Natural killer cell (primary cell): ENCODE results near the gene HRH4. TPM values are rescaled to one million over a fixed set of nuclear protein-coding genes. Genes with fewer than 3 reads are reported as not detected.

ENCODE experiments used
- ATAC-seq, 3 donors: fragments of 150-1000 bp in 2 of 3; fragments of 200-7000 bp in 1 of 3; cut with Tn5 transposase; 1 replicate in 1 of 3; 2 replicates in 2 of 3; pipeline ENCODE4 v1.10.0; 2021; ENCODE audit warnings: mild to moderate bottlenecking in 2 of 3, moderate library complexity in 2 of 3
- DNase-seq, 2 donors: peaks; one replicate each; pipeline versions ENCODE4 v3.0.0 to v3.0.0-alpha.2; 2013 to 2021; ENCODE audit warnings: mixed read lengths in 1 of 2
- H3K27ac ChIP-seq: one replicate; pipeline ENCODE4 v1.5.1; 2013; ENCODE audit warnings: mild to moderate bottlenecking, low read length
- H3K27me3 ChIP-seq: one replicate; pipeline ENCODE4 v1.6.1; 2013; ENCODE audit warnings: low read length; ENCODE audit not compliant: control insufficient read depth, insufficient read depth
- H3K36me3 ChIP-seq: one replicate; pipeline ENCODE4 v1.6.1; 2013; ENCODE audit warnings: low read length; ENCODE audit not compliant: control insufficient read depth, insufficient read depth
- H3K4me1 ChIP-seq: one replicate; pipeline ENCODE4 v1.6.1; 2013; ENCODE audit warnings: low read length; ENCODE audit not compliant: control insufficient read depth, insufficient read depth
- H3K4me3 ChIP-seq: one replicate; pipeline ENCODE4 v1.5.1; 2013; ENCODE audit warnings: low read length
- H3K9me3 ChIP-seq: one replicate; pipeline ENCODE4 v1.6.1; 2013; ENCODE audit warnings: low read length; ENCODE audit not compliant: control insufficient read depth, insufficient read depth
- H3K27ac Mint-ChIP-seq, 2 donors: one replicate each; pipeline ENCODE4 v1.8.0; 2022; ENCODE audit warnings: mild to moderate bottlenecking in 2 of 2, mixed read lengths in 2 of 2, moderate library complexity in 1 of 2
- H3K27me3 Mint-ChIP-seq, 2 donors: one replicate each; pipeline ENCODE4 v1.8.0; 2022; ENCODE audit warnings: low read depth in 2 of 2, mixed read lengths in 2 of 2
- H3K36me3 Mint-ChIP-seq: one replicate; pipeline ENCODE4 v1.8.0; 2022; ENCODE audit warnings: mixed read lengths
- H3K4me1 Mint-ChIP-seq, 2 donors: one replicate each; pipeline ENCODE4 v1.8.0; 2022; ENCODE audit warnings: mixed read lengths in 2 of 2
- H3K4me3 Mint-ChIP-seq: one replicate; pipeline ENCODE4 v1.8.0; 2022; ENCODE audit warnings: mild to moderate bottlenecking, moderate library complexity, mixed read lengths
- H3K9me3 Mint-ChIP-seq, 2 donors: one replicate each; pipeline ENCODE4 v1.8.0; 2022; ENCODE audit warnings: mixed read lengths in 2 of 2
- WGBS: methylation state at CpG from one replicate; pipeline ENCODE4 v1.1.7; 2013; ENCODE audit warnings: missing lambda C conversion rate; ENCODE audit not compliant: insufficient coverage; 5-methylcytosine and 5-hydroxymethylcytosine counted together
- intact Hi-C: fragments of 100-400 bp; cut with micrococcal nuclease; formaldehyde crosslinking; loops from one replicate; pipeline ENCODE4 v1.14.2; 2022
- total RNA-seq, 4 donors: library from RNA; stranded (reverse); fragments of 120-200 nt in 1 of 4; gene quantifications; one replicate each; pipeline versions ENCODE4 v1.2.3 to v1.2.4, GENCODE V29; 2013 to 2022
- TF ChIP-seq, protein P1 (sequence below): fragments of 200-600 bp; IDR thresholded peaks from one replicate; pipeline ENCODE4 v1.8.0; 2022; ENCODE audit warnings: antibody characterized with exemption

HRH4 gene
- total RNA-seq, 3 donors from 2014 or later (not counting 1 experiment from before 2014, with no cell fraction given): 0.23 to 13.9 TPM; not detected in 1

DNA sequence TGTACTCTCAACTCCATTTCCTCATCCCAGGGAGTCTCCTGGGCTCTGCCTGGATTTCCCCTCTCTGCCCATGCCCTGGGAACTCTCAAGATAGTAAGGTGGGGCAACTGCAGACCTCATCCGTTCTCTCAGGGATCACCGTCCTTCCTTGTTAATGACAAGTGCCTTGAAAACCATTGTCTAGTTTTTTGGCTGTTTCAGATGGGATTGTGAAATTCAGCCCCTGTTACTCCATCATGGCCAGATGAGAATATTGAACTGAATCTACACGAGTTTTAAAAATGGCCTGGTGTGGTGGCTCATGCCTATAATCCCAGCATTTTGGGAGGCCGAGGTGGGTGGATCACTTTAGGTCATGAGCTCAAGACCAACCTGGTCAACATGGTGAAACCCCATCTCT, 665 bp upstream of the HRH4 start:
- H3K36me3 ChIP-seq: no peaks in the 10 kb centered on the region
- H3K4me1 ChIP-seq: no peaks in the 10 kb centered on the region
- WGBS: 92% methylated on average over 4 of the region's 4 CpGs
- no peaks in the 10 kb centered on the region for H3K4me1 Mint-ChIP-seq
- no peak overlapping the region for H3K27ac ChIP-seq
- H3K36me3 Mint-ChIP-seq: no peaks in the 10 kb centered on the region
- H3K4me3 Mint-ChIP-seq: no peak overlapping the region
- no peaks in the 10 kb centered on the region for H3K9me3 ChIP-seq
- H3K27me3 Mint-ChIP-seq: peaks cover 0 to 5% of the 10 kb centered on the region in 2 donors
- H3K4me3 ChIP-seq: no peak overlapping the region
- TF ChIP-seq, protein P1, sequence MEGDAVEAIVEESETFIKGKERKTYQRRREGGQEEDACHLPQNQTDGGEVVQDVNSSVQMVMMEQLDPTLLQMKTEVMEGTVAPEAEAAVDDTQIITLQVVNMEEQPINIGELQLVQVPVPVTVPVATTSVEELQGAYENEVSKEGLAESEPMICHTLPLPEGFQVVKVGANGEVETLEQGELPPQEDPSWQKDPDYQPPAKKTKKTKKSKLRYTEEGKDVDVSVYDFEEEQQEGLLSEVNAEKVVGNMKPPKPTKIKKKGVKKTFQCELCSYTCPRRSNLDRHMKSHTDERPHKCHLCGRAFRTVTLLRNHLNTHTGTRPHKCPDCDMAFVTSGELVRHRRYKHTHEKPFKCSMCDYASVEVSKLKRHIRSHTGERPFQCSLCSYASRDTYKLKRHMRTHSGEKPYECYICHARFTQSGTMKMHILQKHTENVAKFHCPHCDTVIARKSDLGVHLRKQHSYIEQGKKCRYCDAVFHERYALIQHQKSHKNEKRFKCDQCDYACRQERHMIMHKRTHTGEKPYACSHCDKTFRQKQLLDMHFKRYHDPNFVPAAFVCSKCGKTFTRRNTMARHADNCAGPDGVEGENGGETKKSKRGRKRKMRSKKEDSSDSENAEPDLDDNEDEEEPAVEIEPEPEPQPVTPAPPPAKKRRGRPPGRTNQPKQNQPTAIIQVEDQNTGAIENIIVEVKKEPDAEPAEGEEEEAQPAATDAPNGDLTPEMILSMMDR: no peak
- H3K27me3 ChIP-seq: no peaks in the 10 kb centered on the region
- H3K27ac Mint-ChIP-seq: no peak overlapping the region
- intact Hi-C loops: no loop called here
- ATAC-seq (no peak), DNase-seq (no peak)
- no peaks in the 10 kb centered on the region for H3K9me3 Mint-ChIP-seq

DNA sequence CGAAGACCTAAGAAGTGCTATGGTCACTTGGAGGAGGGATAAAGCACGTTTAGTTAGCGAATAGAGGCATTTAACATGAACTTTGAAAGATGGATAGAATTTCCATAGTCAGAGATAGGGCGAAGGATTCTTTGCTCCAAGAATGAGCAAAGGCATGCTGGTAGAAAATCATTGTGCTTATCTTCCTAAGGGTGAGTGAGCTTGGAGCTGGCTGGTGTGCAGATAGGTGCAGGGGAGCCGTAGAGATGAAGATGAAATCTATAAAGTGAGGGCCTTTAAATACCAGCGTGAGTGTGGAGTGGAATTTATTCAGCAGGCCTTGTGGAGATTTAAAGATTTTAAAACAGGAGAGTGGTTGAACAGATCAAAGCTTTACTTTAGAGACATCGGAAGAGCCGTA, 1.6 kb downstream of the HRH4 start:
- TF ChIP-seq, protein P1: no peak
- Mint-ChIP-seq H3K36me3 (no peaks in the 10 kb centered on the region), H3K4me3 (no peak overlapping the region), H3K9me3 (no peaks in the 10 kb centered on the region), H3K4me1 (no peaks in the 10 kb centered on the region), H3K27me3 (peaks cover 0 to 10% of the 10 kb centered on the region in 2 donors), H3K27ac (no peak overlapping the region)
- Histone ChIP-seq H3K4me3 (no peak overlapping the region), H3K4me1 (no peaks in the 10 kb centered on the region), H3K27ac (no peak overlapping the region), H3K27me3 (no peaks in the 10 kb centered on the region), H3K9me3 (no peaks in the 10 kb centered on the region), H3K36me3 (no peaks in the 10 kb centered on the region)
- WGBS: 94% methylated on average over 8 of the region's 8 CpGs
- DNase-seq: no peak
- intact Hi-C loops: no loop called here
- ATAC-seq: no peak

DNA sequence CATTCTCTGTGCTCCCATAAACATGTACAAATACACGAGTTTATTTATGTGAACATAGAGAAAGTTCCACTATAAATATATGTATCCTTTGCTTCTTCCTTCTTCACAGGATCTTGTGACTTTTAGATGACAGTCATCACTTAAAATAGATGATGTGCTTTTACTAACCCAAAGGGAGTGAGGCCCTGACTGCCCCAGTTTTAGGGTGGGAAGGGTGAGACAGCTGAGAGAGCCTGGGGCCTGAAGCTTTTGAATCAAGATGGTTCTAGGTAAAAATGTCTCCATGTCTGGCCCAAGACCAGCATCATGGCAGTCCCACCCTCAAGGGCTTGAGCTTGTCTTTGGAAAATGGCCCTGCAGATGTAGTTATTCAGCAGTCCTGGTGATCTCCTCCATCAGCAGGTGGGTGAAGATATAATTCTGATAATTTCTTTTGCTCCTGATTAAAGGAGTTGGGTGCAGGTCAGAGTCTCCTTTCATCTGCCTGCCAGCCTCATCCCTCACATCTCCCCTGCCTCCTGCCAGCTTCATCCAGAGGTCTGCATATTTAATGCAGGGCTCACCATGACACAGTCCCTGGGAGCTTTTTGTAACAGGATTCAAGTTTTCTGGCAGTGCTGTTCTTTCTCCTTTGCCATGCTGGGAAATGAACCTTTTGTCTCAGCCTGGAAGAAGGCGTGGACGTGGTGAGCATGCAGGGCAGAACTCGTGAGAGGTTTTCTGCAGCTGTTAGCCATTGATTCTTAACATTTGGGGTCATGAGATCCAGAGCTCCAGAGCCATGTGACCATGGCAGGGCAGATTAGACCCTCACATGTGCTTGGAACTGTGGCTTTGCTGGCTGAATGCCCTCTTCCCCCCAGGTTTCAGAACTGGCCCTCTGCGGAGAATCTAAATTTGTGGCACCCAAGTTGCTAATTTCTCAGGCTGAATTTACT, 2.7 kb downstream of the HRH4 start:
- Mint-ChIP-seq H3K4me1 (no peaks in the 10 kb centered on the region), H3K36me3 (no peaks in the 10 kb centered on the region), H3K4me3 (no peak overlapping the region), H3K27ac (no peak overlapping the region), H3K9me3 (no peaks in the 10 kb centered on the region), H3K27me3 (peaks cover 0 to 13% of the 10 kb centered on the region in 2 donors)
- Histone ChIP-seq H3K9me3 (no peaks in the 10 kb centered on the region), H3K4me1 (no peaks in the 10 kb centered on the region), H3K4me3 (no peak overlapping the region), H3K36me3 (no peaks in the 10 kb centered on the region), H3K27me3 (no peaks in the 10 kb centered on the region), H3K27ac (no peak overlapping the region)
- no peak for DNase-seq
- intact Hi-C loops: no loop called here
- whole genome bisulfite sequencing: 91% methylated on average over 4 of the region's 5 CpGs
- ATAC-seq: no peak
- TF ChIP-seq, protein P1: no peak
